HL-60/S4 treated with retinoic acid at 250 ng/mL for 4 days and 3 days (cell line): ENCODE data around the gene TAF5L.

ENCODE experiments used
- in situ Hi-C: fragments of 300-500 bp; cut with MboI; formaldehyde crosslinking; loops from 2 replicates; pipeline ENCODE4 v1.7.0; 2022; ENCODE audit warnings: low sequenced_read_pairs

Gene TAF5L

DNA sequence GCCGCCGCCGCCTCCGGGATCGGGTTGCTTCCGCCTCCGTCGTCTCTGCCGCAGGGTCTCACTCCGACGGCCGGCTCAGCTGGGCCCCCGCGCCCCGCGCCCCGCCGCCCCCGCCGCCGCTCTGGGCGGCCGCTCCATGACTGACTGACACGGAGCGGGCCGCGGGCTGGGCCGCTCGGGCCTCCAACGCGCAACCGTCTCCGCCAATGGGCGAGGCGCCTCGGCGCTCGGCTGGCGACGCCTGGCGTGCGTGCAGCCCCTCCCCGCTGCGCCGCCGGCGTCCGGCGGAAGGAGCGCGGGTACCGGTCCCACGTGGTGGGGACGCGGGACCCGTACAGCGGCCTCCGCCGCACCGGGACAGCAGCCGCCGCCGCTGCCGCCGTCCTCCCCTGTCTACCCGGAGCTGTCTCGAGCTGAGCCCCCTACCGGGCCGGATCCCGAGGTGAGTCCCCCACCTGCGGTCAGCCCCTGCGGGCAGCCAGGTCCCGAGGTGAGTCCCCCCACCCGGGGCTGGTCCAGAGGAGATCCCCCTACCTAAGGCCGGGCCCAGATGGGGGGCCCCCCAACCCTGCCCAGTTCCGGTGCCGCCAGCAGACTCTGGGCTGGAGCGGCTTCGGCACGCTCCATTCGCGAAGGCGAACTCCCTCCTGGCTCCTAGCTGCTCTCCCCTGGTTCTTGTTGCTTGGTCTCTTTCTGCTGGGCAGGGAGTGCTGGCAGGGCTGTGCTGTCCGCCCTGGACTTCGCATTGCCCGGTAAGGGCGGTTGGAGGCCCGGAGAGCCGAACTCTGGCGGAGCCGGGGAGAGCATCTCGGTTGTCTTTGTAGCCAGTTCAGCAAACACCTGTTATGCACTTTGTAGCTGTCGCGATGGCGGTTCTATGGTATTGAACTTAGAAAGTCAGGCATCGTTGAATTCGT lies at the start of gene TAF5L, which contains the start of gene URB2:
TSS of gene TAF5L (minus strand) at position 208 of the 917 bp plus-strand sequence. CDS start 11,640 bp downstream, outside the sequence.
TSS of gene URB2 (plus strand) at position 333 of the 917 bp plus-strand sequence. CDS start 1,387 bp downstream, outside the sequence.
- in situ Hi-C loops: no loop called here

- in situ Hi-C loops: no loop called here
These were observed 49.5 kb upstream of the TAF5L start for GRCh38 chr1:229675396-229675795.

DNA sequence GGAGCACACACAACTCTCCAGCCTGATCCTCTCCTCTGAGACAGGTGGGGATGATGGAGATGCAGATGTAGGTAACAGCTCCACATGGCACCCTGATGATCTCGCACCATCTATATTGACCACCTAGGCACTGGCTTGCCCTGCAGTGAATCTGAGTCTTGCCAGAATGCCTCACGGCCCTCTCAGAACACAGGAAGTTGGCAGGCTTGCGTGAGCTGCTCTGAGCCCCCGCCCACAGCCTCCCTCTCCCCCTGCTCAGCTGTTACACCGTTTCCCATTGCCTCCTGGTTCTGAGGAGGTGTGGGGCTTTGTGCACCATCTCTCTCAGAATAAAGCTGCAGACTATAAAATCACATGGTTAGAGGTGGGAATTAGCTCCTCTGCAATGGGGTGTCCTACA lies 48.1 kb upstream of the TAF5L start:
- in situ Hi-C loops: loop anchor here (25.0 kb wide), 1 partner anchor 638 kb away; no protein-coding TSS in a partner anchor

- in situ Hi-C loops: loop anchor here (25.0 kb wide), 1 partner anchor 640 kb away; no protein-coding TSS in a partner anchor
These were observed 46.3 kb upstream of the TAF5L start for GRCh38 chr1:229672246-229672645.

DNA sequence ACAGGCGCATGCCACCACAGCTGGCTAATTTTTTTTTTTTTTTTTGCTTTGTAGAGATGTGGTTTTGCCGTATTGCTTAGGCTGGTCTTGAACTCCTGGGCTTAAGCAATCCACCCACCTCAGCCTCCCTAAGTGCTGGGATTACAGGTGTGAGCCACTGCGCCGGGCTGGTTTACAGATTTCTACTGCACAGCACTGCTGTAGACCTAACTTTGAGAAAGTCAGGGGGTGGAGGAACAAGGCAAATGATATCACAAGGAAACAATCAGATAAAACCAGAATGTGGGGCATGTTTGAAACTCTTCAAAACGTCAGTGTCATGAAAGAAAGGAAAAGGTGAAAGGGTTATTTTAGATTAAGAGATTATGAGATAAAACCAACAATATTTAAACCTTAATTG lies 45.4 kb upstream of the TAF5L start:
- in situ Hi-C loops: loop anchor here (25.0 kb wide), 1 partner anchor 641 kb away; no protein-coding TSS in a partner anchor

GRCh38 chr1:229669333-229669732 lies 43.4 kb upstream of the TAF5L start:
- in situ Hi-C loops: loop anchor here (25.0 kb wide), 1 partner anchor 643 kb away; no protein-coding TSS in a partner anchor

- in situ Hi-C loops: loop anchor here (25.0 kb wide), 1 partner anchor 646 kb away; no protein-coding TSS in a partner anchor
These were observed 40.7 kb upstream of the TAF5L start for GRCh38 chr1:229666585-229666984.

- in situ Hi-C loops: loop anchor here (25.0 kb wide), 1 partner anchor 646 kb away; no protein-coding TSS in a partner anchor
These were observed 40.1 kb upstream of the TAF5L start for GRCh38 chr1:229665912-229666558.

DNA sequence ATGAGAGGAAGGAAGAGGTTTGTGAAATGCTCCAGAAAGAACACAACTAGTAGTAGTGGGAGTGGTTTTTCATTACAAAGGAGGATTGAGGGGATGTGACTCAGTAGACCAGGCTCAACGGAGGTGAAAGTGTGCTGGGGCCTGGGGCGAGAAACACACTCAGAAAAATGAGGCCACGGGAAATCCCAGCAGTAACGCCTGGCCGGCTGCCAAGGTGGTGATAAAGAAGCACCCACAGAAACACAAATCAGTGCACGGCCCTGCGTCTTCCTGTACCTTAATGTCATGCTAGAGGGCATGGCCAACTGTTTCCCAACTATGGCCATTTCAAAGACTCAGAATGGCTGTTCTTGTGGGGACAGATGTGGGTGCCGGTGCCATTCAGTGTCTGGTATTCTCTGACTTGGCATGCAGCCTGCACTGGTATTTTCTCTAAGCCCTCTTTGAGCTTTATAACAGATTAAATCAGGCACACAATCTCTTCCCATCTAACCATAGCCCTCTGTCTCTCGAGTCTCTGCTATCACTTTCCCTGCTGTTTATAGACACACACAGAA lies 38.3 kb upstream of the TAF5L start:
- in situ Hi-C loops: loop anchor here (25.0 kb wide), 1 partner anchor 648 kb away; no protein-coding TSS in a partner anchor

DNA sequence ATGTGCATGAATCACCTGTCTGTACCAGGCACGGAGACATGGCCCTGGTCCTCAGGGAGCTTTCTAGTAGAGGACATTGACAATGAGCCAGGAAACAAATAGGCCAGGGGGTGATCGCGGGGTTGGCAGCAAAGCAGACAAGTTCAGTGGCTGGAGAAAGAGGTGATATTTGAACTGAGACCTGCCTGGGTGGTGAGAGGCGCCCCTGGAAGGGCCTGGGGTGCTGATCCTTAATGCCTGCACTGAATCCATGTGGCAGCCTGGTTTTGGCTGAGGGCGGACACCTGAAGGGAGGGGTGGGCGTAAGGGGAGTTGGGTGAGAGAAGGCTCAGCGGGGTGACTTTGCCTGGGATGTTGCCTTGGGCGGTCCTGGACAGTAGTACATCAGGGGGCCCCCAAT lies 36.0 kb upstream of the TAF5L start:
- in situ Hi-C loops: loop anchor here (25.0 kb wide), 1 partner anchor 650 kb away; no protein-coding TSS in a partner anchor

DNA sequence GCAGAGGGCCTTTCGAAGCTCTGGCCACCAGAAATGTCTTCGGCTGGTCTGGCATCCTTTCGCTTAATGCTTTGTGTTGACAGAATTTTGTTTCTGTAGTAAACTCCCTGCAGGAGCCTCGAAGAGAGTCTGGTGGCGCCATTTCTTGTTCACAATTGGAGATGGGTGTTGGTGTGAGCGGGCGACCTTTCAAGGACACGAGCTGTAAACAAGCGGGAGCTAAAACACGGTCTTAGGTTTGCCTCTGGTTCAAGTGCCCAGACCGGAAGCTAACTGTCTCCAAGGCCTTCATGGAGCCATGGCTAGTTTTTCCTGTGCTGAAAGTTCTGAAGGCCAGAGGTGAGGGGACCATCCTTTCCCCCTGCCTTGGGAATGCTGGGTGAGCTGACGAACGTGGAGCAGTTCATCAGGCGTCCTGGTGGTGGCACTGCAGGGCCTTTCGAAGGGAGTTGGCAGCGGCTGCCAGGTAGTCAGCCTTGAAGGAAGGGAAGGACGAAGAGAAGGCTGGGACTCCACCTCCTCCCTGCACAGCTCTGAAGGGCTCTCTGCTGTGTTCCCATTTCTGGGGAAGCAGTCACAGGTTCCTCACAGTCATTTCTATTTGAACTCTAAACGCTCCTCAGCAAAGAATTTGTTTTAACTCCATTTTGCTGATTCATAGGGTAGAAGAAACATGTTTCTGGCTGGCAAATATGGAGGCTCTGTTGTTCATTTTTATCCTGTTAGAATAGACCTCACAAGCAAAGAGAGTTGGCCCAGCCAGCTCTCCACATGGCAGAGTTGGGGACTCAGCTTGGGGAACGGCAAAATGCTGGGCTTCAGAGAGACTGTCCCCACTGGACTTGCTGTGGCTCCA lies 35.3 kb upstream of the TAF5L start:
- in situ Hi-C loops: loop anchor here (25.0 kb wide), 1 partner anchor 651 kb away; no protein-coding TSS in a partner anchor

- in situ Hi-C loops: loop anchor here (25.0 kb wide), 1 partner anchor 654 kb away; no protein-coding TSS in a partner anchor
These were observed 32.3 kb upstream of the TAF5L start for GRCh38 chr1:229657993-229658755.

DNA sequence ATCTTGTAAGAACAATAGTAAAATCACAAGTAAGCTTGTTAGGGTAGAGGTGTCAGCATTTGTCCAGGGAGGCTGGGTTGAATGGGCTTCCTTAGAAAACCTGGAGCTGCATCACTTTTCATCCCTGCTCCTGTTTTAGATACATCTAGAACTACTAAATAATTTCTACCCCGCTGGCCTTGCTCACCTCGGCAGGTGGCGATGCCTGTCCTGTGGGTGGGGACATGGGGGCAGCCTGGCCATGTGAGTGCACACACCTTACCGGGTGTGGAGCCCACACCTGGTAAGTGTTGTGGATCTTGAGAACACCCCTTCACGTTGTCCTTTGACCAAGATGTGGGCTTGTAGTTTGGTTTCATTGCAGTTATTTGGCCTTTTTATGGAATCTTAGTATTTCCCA lies 29.9 kb upstream of the TAF5L start:
- in situ Hi-C loops: loop anchor here (25.0 kb wide), 1 partner anchor 657 kb away; no protein-coding TSS in a partner anchor

DNA sequence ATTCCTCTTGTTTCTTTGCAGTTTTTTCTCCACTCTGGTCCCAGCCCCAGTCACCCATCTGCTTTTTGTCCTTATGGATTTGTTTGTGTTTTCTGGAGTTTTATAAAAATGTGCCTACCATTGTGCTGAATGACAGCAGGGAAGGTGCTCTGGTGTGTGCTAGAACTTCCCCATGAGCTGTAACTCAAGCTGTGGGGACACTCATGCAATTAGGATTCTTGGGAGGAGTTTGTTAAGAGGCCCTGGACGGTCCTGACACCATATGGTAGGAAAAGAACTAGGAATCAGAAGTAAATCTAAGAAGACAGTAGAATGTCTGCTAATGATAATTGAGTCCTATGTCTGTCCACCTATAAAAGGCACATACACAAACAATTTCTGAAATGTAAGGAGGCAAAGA lies 27.5 kb upstream of the TAF5L start:
- in situ Hi-C loops: loop anchor here (25.0 kb wide), 1 partner anchor 659 kb away; no protein-coding TSS in a partner anchor

DNA sequence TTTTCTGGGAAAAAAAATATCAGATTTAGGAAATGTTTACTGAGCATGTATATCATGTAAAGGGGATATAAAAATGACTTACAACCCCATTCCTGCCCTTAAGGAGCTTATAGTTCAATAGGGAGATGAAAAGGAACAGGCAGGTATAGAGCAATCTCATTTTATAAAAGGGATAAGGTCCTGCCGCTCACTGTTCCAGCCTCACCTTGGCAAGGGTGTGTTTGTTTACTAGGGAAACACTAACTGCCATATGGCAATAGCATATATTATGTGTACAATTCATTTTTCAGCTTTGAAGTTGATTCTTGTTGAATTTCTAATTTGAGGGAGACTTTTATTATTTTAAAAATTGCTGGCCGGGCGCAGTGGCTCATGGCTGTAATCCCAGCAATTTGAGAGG lies 25.6 kb upstream of the TAF5L start:
- in situ Hi-C loops: loop anchor here (25.0 kb wide), 1 partner anchor 661 kb away; no protein-coding TSS in a partner anchor

- in situ Hi-C loops: loop anchor here (25.0 kb wide), 1 partner anchor 662 kb away; no protein-coding TSS in a partner anchor
These were observed 24.1 kb upstream of the TAF5L start for GRCh38 chr1:229650045-229650444.

DNA sequence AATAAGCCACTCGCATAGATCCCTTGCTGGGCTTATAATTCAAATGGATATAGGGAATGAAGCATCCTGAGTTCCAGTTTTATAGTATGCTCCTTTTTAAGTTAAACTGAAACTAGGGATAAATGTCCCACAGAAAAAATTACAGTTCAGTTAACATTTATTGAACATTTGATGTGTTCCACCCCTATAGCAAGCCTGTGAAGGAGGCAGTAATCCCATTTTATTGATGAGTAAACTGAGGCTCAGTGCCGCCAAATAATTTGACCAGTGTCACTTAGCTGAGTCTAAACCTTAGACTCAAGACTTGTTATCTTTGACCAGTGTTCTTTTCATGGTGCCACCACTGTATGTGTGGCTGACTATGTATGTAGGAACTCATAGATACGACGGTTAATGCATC lies 22.5 kb upstream of the TAF5L start:
- in situ Hi-C loops: no loop called here

DNA sequence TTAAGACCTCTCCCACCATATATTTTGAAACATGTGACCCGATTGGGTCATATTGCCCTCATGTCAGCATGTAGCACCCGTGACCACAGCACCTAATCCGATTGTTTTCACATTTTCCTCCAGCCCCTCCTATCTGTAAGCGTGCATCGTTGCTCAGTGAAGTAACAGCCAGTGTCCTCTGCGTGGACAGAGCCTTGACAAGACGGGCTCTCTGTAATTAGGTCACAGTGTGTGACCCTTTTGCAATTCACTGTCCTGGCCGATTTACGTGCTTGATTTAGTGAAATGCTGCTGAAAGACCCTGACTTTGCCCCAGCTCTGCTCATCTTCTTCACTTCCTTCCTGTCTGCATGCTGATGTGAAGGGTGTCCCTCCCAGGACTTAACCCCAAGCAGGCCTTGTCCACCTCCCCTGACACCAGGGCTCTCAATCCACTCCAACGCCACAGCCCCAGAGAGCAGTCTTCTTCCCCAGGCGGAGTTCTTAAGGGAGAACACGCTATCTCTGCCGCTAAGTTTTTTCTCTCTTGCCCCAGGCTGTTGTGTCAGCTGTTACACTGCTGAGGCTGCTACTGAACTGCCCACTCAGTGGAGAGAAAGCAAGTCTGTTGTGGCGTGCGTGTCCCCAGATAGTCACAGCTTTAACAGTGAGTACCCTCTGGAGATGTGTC lies 19.5 kb upstream of the TAF5L start:
- in situ Hi-C loops: no loop called here
